Ammon's horn (tissue), 1 donor: Measurements from ENCODE around the gene CBLB.
"Not testable (repeated sequence)": the region's sequence is repeated elsewhere in the genome, so short reads cannot be mapped to it uniquely, and the experiment has no call there.

Experiments
- DNase-seq: peaks from one replicate; pipeline ENCODE4 v3.0.0-alpha.2; 2016; ENCODE audit warnings: low spot score

CBLB gene

DNA sequence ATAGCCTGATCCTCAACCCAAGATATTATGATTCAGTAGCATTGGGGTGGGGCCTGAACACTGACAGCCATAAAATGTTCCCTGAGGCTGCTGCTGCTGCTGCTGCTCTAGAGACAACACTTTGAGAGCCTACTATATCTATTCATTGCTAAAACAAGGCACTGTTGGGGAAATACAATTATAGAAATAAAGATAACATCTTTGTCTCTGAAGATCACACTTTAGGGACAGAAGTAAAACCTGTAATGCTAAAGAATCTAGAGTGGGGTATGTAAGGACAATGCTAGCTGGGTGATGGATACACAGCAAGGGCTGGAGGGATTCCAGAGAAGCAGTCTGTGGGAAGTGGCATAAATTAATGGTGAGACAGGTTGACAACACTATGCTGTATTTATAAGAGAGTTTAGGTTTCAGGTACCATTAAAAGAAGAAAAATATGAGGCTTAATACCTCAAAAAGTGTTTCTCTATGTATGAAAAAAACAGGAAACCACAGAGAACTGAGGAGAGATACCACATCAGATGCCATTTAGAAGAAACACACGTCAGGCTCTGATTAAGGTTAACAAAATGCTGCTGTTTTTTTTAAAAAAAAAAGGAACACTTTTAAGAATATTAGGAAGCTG, 115.9 kb downstream of the CBLB start:
- no peak for DNase-seq

DNA sequence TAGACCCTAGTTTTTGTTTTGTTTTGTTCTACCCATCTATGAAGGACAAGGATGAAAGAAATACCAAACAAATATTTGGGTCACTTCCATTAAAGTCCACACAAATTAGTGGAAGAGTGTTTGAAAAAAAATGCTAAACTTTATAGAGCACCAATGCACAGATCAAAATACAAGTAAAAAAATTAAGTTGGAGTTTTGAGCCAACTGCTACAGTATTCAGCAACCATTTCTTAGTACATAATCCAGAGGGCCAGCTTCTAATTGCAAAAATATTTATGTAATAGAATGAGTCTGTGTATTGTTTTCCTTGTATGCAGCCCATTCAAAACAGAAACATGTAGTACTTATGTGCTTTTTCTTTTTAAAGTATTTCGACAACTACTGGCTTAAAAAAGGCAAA, 121.1 kb downstream of the CBLB start:
- DNase-seq = no peak

DNA sequence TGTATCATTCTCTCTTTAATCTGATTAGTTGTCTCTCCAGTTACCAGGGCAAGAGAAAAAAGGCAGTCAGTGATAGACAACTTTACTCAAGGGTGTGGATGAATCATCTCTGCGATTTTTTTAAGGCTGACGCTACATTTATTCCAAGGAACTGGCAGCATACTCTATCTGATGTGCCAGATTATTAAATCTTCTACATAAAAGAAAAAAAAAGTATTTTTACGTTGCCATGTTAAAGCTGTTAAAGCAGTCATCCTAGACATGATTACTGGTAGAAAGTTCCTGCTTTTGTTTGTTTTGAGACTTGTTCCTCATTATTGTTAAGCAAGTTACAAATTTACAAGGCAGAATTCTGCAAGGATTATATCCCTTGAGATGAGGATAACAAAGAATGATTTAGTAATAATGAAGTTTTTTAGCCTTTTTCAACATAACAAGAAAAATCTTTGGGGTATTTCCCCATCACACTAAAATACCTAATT, 121.7 kb downstream of the CBLB start:
- no peak for DNase-seq

DNA sequence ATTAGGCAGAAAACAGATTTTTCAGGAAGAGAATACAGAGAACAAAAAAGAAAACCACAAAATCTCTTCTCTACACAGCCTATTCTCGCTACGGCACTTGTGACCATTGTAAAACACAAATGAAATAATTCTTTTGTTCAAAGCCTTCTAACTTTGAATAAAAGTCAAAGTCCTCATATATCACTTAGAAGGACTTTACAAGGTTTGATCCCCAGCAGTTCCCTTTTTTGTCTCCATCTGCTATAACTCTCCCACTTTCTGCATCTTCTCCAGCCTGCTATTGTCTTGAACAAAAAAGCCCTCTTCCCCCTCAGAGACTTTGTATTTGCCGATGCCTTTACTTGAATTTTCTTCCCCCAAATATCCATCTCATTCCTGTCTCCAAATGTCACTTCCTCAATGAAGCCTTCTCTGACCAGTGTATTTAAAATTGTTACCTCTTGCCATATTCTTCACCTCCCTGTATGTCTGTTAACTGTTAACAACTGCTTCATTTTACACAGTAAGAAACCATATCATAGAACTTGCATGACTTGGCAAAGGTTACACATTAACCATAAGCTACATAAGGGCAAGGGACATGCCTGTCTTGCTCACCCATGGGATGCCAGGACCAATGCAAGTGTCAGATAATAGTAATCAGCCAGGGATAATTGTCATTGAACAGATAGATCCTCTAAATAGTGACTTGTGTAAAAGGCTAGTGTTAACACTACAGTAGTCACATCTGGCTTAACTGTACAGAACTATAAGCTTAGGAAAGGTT, 122.4 kb downstream of the CBLB start:
- DNase-seq = no peak

DNA sequence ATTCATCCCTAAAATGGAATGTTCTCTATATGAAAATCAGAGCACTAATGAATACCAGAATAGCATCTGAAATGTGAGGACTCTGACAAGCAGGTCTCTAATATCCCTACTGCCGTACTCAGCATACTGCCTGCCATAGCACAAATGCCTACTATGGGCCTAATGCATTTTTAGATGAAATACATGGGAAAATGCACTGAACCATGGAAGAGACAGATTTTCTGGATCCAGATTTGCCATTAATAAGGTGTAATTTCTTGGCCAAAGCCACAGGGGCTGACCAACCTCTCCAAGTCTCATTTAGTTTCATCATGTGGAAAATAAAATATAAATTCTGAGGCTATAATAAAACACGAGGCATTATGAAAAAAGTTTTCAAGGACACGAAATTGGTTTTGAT, 123.8 kb downstream of the CBLB start:
- DNase-seq = no peak

DNA sequence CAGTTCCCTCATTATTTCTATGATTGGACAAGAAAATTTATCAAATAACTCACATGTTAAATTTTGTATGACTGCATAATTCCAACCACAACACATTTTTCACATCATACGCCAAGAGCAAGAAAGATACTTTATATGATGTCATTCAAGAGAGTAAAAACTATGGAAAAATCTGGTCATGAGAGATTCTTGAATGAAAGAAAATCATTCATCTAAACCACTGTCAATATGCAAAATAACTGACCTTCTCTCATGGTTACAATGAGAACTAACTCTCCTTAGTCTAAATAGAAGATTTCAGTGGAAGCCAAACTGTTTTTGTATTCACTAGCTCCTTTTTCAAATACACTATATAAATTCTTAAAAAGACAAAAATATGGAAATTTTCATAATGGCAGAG, 124.6 kb downstream of the CBLB start:
- DNase-seq = no peak

DNA sequence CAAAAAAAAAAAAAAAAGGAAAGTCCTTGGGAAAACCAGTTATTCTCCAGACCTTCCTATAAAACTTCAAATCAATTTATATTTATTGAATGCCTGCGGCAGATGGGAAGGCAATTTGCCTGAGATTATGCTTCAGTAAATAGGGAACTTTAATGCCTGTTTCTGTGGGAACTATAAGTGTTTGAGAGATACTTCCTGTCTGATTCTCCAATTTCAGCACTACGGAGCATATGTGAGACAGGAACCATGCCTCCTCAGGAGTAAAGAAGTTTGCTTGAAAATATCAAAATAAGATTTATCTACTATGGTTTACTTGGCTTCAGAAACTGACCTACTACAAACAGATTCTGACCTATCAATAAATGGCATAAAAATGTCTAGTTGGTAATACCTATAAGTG, 135.5 kb downstream of the CBLB start:
- DNase-seq = no peak

DNA sequence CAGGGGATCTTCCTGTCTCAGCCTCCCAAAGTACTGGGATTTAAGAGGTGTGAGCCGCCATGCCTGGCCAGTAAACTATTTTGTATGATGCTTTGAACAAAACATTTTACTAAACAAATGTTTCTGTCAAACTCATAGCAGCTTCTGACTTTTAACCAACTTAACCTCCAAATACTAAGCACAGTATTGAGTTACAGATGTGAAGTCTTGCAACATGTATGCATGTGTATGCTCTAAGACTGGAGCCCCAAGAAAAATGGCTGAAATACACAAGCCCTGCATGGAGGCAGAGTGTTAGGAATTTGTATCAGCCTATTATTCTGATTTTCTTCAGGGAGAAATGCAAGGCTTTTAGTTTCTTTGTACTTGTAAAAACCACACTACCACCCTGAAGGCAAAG, 137.1 kb downstream of the CBLB start:
- no peak for DNase-seq

DNA sequence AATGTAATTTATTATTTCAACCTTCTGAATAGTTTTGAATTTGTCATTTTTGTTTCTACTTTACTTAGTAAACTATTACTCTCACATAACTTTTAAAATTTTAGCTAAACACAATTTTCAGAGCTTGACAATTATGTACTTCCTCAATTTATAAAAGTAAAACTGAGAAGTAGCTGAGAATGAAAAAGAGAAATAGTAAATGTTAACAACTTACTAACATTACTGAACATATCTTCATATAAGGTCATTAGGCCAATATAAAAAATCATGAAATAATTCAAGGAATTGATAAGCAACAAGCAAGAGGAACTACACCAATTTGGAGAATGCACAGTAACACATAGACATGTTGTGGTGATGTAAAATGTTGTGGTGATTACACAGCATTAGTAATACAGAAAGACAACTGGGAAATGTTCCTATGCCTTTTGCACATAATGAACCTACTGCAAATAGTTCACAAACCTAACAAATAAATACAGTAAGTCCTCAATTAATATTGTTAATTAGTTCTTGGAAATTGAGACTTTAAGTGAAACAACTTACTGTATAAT, 137.9 kb downstream of the CBLB start:
- no peak for DNase-seq

DNA sequence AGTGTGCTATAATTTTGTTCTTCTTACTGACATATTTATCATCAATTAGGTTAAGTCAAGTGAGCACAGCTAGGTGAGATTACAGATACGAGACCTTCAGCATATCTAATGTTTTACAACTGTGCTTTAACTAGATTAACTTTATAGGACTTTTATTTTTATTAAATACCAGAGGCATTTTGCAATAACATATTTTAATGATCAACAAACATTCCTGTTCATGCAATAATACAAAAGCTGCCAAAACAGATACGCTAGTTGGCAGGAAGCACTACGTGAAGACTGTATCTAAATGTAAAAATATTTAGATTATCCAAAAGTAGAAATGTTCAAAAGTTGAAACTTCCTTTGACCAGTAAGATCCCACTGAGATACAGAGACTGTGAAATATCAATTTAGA, 139.1 kb downstream of the CBLB start:
- DNase-seq = no peak

DNA sequence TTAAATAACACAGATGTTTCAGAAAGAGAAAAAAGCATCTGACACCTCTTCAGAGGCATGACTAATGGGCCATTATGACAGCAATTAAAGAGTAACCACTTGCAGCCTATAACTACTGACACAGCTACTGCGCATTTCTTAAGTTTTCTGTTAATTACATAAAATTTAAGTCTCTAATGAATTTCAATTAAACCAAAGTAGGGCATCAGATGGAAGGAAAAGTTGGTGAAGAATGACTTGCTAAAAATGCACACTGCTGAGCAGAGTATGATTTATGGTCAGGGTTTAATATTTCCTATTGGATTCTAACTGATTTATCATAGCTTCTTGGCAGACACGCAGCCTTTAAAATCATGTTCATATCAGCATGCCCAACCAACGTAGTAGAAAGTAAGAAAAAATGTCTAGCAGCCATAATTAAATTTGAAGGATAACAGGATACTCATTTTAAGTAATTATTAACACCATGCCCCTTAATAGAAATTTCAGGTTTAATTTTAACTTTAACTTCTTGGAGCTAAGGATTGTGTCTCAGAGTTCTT, 140.0 kb downstream of the CBLB start:
- no peak for DNase-seq

DNA sequence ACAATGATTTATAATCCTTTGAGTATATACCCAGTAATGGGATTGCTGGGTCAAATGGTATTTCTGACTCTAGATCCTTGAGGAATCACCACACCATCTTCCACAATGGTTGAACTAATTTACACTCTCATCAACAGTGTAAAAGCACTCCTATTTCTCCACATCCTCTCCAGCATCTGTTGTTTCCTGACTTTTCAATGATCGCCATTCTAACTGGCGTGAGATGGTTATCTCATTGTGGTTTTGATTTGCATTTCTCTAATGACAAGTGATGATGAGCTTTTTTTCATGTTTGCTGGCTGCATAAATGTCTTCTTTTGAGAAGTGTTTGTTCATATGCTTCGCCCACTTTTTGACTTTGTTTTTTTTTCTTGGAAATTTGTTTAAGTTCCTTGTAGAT, 141.8 kb downstream of the CBLB start:
- DNase-seq = not testable (repeated sequence)

DNA sequence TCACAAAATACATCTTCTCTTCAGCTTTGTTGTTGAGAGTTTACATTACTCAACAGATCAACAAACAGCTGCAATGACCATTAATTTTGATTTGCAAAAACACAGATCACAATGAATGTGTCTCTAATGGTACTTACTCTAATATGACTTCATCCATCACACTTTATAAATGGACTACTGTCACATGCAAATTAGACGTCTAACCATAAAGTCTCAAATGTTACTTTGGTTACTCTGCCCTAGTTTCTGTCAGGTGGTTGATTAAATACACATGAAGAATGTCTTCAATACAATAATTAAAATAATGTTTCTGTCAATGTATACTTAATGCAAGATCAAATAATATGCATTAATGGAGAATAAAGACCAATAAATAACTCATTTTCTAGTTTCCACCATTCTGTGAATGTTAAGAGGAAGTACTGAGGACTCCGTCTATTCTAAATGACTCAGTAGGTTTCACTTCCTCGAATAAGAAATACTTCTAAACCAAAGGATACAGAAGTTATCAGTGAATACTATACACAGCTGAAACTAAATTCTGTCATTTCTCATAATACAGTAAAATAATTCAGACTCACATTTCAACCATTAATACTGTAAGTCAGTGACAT, 145.8 kb downstream of the CBLB start:
- DNase-seq = no peak

DNA sequence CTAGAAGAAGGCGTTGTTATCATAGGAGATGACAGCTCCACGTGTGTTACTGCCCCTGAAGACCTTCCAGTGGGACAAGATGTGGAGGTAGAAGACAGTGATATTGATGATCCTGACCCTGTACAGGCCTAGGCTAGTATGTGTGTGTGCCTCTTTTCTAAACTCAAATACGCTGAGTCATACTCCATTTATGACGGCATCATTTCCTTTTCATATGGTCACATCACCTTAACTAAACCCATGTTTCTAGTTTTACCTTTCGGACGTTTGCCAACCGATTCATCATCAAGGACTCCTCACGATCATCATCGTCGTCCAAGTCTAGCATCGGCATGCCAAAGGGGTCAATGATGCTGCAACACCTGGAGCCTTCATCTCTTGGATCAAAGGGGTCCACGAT, 149.0 kb downstream of the CBLB start:
- DNase-seq = no peak

DNA sequence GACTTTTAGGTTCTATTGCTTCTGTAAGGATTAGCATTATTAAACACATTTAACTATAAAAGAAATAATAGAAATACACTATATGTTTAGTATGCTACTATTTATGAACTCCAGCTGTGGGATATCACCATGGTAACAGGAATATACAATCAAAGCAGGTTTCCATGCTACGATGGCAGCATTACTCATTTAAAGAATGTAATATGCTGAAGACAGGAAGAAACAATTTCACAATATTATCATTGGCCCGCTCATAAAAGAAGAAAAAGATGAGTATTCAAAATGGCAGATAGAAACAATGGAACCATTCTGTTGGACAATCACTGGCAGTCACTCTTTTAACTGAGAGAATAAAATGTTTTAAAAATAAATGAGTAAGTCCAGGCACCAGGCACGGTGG, 153.4 kb downstream of the CBLB start:
- DNase-seq = no peak

DNA sequence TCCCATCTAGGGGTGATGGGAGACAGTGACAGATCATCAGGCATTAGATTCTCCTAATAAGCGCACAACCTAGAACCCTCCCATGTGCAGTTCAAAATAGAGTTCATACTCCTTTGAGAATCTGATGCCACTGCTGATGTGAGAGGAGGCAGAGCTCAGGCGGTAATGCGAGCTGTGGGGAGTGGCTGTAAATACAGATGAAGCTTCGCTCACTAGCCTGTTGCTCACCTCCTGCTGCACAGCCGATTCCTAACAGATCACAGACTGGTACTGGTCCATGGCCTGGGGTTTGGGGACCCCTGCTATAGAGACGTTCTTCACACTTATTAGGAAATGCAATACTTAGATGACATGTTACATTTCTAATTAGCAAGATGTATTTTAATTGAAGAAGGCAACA, 154.4 kb downstream of the CBLB start:
- DNase-seq = no peak

DNA sequence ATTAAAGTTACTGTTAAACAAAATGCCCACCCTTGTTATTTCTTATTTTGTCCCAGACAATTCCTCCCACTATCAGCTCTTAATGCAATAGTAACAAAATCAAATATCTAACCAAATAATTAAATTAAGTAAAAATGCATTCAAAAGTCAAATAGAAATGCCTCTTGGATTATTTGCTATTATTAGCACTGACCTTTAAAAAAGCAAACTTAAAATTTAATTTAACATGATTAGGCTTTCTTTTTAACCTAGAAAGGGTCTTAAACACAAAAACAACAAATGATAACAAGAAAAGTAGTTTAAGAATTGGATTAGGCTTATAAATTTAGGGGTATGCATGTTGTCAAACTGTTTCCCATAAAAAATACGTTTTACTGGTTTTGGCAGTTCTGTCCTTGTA, 159.8 kb downstream of the CBLB start:
- DNase-seq = no peak

DNA sequence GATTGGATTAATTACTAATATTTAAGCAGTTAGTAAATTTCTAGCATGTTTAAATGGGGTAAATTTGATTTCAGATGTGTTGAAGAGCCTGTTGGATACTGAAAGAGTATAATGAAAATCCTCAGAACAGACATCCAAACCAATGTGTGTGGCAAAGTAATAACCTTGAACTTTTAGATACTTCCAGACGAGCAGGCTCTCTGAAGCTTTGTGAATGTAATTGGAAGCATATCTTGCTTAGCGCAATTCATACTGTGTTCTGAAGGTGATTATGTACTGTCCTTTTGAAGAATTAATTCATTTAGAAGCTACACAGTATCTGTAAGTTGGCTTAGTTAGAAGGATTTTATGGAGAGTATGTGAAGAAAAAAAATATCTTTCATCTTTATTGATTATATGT, 161.8 kb downstream of the CBLB start:
- no peak for DNase-seq

DNA sequence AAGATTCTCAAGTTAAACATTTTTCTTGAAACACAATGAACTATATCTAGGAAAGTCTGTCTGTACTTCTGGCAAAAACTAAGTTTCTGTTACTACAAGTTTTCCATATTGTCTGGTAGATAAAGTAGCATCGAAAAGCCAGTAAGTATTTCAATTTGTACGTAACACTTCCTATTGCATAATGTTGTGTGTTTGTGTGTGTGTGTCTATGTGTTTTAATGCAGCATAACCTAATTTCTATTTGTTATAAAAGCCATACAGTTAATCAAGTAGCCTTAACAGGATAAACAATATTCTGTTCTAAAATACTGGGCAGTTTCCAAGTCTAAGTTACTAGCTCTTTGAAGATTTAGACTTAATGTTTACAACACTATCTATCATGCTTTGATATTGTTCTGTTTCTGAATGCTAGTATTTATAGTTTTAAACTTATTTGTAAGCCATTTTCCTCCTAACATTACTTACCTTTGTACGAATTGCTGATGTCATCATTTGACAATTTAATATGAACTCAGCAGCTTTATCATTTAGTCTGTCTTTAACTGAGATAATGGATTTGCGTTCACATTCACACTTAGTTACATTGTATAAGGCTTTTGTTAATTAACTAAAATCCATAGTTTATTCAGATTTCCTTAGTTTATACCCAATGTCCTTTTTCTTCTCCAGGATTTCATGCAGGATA, 163.9 kb downstream of the CBLB start:
- DNase-seq = no peak

DNA sequence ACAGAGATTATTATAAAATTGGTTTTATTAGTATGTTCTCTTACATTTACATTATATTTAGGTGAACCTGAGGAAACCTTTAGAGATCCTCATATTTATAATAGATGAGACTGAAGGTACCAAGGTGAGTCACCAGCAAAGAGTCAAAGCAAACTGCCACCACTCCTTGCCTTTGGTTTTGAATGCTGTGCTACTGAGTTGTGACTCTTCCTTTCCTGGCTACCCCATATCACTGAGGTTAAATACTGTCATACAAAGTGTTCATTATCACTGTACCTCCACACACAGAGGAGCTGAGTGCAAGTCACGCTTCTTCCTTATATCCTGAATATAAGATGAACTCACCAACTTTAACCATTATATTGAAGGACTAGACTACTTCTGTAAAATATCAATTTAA, 168.2 kb downstream of the CBLB start:
- no peak for DNase-seq

DNA sequence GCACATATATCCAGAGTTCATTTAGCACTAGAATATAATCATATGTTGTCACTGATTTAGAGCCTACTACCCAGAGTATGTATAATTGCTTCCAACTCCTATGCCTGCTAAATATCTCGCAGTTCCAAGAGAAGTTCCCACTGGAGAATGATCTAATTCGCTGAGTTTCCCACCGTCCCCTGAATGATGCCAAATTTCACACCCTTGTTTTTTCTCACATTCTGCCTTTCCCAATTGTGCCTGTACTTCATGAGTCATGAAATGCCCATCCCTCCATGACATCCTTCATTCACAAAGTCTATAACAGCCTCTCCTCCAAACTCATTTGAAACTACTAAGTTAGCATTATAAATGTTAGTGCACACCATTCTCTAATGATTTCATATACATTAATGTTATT, 177.2 kb downstream of the CBLB start:
- no peak for DNase-seq

DNA sequence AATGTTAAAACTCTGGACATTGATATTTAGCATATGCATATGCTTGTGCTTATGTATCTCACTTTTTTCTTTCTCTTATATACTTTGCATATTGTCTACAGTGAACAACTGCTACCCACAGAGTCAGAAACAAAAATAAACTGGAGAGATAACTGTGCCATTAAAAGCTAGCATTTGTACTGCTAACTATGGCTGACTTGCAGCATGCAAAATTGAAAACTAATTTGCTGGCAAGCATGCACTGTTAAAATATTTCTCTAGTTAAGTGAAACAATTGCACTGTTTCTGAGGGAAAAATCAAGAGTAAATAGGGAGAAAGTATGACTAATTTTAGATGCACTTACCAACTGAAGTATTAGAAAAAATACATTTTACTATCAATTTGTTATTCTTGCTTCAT, 177.8 kb downstream of the CBLB start:
- no peak for DNase-seq
